Umbilical cord (tissue), 2 donors: ENCODE measurements around the gene PCDHA3. TPM values are rescaled to one million over a fixed set of nuclear protein-coding genes. Genes with fewer than 3 reads are reported as not detected.
"Not testable (repeated sequence)": the region's sequence is repeated elsewhere in the genome, so short reads cannot be mapped to it uniquely, and the experiment has no call there.

Experiments
- DNase-seq: peaks from one replicate; pipeline ENCODE4 v3.0.0-alpha.2; 2015; ENCODE audit warnings: low spot score
- total RNA-seq: library from RNA; depleted of rRNA; stranded (reverse); fragments of >200 nt; gene quantifications from one replicate; pipeline ENCODE4 v1.2.3, GENCODE V29; 2014; ENCODE audit warnings: low replicate concordance; ENCODE audit not compliant: insufficient read depth

PCDHA3 gene
- 4.3 TPM for total RNA-seq

- no peak for DNase-seq
Observed at GRCh38 chr5:140800816-140801493, at the start of gene PCDHA3. TSS of gene PCDHA3 (plus strand) at chr5:140801057.

GRCh38 chr5:140753561-140753960, 47.3 kb upstream of the PCDHA3 start:
- DNase-seq: no peak

DNA sequence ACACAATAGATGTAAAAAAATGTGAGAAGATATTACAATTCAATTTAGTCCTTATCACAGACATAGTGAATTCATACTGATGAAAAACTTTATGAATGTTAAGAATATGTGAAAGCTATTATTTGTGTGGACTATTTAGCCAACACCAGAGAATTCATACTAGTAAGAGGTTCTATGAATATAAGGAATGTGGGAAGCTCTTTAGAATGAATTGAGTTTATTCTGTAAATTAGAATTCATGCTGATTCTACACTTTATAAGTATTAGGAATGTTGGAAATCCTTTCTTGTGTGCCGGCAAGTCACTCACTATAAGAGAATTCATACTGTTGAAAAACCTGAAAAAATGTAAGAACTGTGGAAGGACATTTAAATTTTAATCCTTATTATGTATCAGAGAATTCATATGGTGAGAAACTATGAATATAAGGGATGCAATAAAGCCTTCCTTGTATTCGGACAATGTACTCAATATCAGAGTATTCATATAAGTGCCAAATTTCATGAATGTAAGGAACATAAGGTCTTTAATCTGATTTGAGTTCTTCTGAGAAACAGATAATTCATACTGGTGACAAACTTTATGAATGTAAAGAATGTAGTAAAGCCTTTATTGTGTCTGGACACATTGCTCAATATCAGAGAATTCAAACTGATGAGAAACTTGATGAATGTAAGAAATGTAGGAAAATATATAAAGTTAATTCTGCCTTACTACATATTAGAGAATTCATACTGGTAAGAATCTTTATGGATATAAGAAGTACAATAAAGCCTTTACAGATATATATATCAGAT, 36.5 kb upstream of the PCDHA3 start:
- DNase-seq: no peak

DNA sequence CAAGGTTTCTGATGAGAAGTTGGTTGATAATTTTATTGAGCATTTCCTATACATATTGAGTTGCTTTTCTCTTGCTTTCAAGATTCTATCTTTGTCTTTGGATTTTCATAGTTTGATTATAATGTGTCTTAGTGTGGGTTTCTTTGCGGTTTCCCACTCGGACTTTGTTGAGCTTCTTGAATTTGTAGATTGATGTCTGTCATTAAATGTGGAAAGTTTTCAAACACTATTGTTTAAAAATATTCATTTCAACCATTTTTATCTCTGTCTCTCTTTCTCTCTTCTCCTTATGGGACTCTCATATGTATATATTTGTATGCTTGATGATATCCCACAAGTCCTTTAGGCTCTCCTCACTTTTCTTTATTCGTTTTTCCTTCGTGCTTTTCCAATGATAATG, 33.4 kb upstream of the PCDHA3 start:
- DNase-seq: no peak

GRCh38 chr5:140780512-140780911, 20.3 kb upstream of the PCDHA3 start:
- DNase-seq: no peak

- DNase-seq: no peak
Observed at GRCh38 chr5:140785905-140786686, 14.8 kb upstream of the PCDHA3 start, which contains the start of gene PCDHA1. TSS of gene PCDHA1 (plus strand) at chr5:140786140.

DNA sequence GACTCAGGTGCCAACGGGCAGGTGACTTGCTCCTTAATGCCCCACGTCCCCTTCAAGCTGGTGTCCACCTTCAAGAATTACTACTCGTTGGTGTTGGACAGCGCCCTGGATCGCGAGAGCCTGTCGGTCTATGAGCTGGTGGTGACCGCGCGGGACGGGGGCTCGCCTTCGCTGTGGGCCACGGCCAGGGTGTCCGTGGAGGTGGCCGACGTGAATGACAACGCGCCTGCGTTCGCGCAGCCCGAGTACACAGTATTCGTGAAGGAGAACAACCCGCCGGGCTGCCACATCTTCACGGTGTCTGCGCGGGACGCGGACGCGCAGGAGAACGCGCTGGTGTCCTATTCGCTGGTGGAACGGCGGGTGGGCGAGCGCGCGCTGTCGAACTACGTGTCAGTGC, 13.4 kb upstream of the PCDHA3 start:
- not testable (repeated sequence) for DNase-seq

DNA sequence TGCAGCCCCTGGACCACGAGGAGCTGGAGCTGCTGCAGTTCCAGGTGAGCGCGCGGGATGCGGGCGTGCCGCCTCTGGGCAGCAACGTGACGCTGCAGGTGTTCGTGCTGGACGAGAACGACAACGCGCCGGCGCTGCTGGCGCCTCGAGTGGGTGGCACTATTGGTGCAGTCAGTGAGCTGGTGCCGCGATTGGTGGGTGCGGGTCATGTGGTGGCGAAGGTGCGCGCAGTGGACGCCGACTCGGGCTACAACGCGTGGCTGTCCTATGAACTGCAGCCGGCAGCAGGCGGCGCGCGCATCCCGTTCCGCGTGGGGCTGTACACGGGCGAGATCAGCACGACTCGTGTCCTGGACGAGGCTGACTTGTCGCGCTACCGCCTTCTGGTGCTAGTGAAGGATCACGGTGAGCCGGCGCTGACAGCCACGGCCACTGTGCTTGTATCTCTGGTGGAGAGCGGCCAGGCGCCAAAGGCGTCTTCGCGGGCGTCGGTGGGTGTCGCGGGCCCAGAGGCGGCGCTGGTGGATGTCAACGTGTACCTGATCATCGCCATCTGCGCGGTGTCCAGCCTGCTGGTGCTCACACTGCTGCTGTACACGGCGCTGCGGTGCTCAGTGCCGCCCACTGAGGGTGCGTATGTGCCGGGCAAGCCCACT, 12.9 kb upstream of the PCDHA3 start:
- DNase-seq: not testable (repeated sequence)

GRCh38 chr5:140791089-140791488, 9.8 kb upstream of the PCDHA3 start:
- no peak for DNase-seq

DNA sequence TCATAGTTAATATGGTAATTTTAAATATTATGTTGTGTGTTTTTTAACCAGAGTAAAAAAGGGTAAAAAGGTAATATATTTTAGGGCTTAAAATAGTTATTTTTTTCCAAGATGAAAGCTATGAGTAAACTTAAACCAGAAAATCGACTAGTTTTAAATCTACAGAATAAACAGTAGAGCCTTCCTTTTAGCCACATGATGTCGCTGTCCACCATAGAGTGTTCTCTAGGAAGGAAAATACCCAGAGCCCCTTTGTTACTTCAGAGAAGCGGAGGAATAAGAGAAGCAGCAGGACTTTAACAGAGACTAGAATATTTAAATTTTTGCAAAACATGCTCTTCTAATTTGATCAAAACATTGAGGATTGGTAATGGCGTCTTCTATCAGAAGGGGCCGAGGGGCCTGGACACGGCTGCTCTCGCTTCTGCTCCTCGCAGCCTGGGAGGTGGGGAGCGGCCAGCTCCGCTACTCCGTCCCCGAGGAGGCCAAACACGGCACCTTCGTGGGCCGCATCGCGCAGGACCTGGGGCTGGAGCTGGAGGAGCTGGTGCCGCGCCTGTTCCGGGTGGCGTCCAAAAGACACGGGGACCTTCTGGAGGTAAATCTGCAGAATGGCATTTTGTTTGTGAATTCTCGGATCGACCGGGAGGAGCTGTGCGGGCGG, 6.1 kb upstream of the PCDHA3 start, which contains the start of gene PCDHA2:
PCDHA2 (plus strand) TSS at position 258 of the 664 bp plus-strand sequence.
- no peak for DNase-seq

- no peak for DNase-seq
Observed at GRCh38 chr5:140795259-140795641, 5.6 kb upstream of the PCDHA3 start.

DNA sequence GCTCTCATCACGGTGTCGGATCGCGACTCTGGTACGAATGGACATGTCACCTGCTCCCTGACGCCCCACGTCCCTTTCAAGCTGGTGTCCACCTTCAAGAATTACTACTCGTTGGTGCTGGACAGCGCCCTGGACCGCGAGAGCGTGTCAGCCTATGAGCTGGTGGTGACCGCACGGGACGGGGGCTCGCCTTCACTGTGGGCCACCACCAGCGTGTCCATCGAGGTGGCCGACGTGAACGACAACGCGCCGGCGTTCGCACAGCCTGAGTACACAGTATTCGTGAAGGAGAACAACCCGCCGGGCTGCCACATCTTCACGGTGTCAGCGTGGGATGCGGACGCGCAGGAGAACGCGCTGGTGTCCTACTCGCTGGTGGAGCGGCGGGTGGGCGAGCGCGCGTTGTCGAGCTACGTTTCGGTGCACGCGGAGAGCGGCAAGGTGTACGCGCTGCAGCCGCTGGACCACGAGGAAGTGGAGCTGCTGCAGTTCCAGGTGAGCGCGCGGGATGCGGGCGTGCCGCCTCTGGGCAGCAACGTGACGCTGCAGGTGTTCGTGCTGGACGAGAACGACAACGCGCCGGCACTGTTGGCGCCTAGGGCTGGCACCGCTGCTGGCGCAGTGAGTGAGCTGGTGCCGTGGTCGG, 4.7 kb upstream of the PCDHA3 start:
- not testable (repeated sequence) for DNase-seq

GRCh38 chr5:140796718-140797095, 4.2 kb upstream of the PCDHA3 start:
- no peak for DNase-seq

DNA sequence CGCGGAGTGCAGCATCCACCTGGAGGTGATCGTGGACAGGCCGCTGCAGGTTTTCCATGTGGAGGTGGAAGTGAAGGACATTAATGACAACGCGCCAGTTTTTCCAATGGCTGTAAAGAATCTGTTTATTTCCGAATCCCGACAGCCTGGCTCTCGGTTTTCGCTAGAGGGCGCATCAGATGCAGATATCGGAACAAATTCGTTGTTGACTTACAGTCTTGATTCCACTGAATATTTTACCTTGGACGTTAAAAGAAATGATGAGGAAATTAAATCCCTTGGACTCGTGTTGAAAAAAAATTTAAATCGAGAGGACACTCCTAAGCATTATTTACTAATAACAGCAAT, 611 bp downstream of the PCDHA3 start:
- no peak for DNase-seq

GRCh38 chr5:140802381-140802780, 1.5 kb downstream of the PCDHA3 start:
- not testable (repeated sequence) for DNase-seq

DNA sequence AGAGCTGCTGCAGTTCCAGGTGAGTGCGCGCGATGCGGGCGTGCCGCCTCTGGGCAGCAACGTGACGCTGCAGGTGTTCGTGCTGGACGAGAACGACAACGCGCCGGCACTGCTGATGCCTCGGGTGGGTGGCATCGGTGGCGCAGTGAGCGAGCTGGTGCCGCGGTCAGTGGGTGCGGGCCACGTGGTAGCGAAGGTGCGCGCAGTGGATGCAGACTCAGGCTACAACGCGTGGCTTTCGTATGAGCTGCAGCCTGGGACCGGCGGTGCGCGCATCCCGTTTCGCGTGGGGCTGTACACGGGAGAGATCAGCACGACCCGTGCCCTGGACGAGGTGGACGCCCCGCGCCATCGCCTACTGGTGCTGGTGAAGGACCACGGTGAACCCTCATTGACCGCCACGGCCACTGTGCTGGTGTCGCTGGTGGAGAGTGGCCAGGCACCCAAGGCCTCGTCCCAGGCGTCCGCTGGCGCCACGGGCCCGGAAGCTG, 2.0 kb downstream of the PCDHA3 start:
- no peak for DNase-seq

DNA sequence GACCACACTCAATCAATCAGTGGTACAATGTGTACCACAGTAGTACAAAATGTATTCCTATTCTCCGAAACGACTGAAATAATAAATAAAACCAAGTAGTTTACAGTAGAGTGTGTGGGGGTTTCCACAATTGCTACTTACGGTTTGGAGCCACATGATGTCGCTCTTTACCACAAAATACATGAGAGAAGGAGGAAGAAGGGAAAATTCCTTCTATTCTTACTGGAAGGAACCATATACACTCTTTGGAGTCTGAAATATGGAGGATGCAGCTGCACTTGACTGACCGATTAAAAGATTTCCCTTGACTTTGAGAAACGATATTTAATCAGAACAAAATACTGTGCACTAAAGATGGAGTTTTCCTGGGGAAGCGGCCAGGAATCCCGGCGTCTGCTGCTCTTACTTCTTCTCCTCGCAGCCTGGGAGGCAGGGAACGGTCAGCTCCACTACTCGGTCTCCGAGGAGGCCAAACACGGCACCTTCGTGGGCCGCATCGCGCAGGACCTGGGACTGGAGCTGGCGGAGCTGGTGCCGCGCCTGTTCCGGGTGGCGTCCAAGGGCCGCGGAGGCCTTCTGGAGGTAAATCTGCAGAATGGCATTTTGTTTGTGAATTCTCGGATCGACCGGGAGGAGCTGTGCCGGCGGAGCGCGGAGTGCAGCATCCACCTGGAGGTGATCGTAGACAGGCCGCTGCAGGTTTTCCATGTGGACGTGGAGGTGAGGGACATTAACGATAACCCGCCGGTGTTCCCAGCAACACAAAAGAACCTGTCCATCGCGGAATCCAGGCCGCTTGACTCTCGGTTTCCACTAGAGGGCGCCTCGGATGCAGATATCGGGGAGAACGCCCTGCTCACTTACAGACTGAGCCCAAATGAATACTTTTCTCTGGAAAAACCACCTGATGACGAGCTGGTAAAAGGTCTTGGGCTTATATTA, 6.2 kb downstream of the PCDHA3 start, which contains the start of gene PCDHA4:
PCDHA4 (plus strand) TSS at position 235 of the 942 bp plus-strand sequence.
- no peak for DNase-seq

DNA sequence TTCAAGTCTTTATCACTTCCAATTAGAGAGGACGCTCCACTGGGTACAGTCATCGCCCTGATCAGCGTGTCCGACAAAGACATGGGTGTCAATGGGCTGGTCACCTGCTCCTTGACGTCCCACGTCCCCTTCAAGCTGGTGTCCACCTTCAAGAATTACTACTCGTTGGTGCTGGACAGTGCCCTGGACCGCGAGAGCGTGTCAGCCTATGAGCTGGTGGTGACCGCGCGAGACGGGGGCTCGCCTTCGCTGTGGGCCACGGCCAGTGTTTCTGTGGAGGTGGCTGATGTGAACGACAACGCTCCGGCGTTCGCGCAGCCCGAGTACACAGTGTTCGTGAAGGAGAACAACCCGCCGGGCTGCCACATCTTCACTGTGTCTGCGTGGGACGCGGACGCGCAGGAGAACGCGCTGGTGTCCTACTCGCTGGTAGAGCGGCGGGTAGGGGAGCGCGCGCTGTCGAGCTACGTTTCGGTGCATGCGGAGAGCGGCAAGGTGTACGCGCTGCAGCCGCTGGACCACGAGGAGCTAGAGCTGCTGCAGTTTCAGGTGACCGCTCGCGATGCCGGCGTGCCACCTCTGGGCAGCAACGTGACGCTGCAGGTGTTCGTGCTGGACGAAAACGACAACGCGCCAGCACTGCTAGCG, 7.5 kb downstream of the PCDHA3 start:
- DNase-seq: not testable (repeated sequence)

GRCh38 chr5:140808889-140809291, 8.0 kb downstream of the PCDHA3 start:
- DNase-seq: no peak
